ENCODE measurements around the gene ICOSLG.

- TF ChIP-seq CTCF (IDR thresholded peaks at IDR 0.05) (no peak), POLR2A (IDR thresholded peaks at IDR 0.05) (no peak)
These were observed 47.7 kb upstream of the ICOSLG start for GRCh38 chr21:44288251-44289110.
